Epithelial cell of proximal tubule (primary cell): ENCODE results near the gene ELFN1. TPM values are rescaled to one million over a fixed set of nuclear protein-coding genes. Genes with fewer than 3 reads are reported as not detected.

Source experiments
- DNase-seq: peaks from one replicate; pipeline ENCODE4 v3.0.0-alpha.2; 2011; ENCODE audit warnings: low read depth
- H3K4me3 ChIP-seq: 2 replicates; pipeline ENCODE4 v1.5.1; 2011; ENCODE audit warnings: low read depth, mild to moderate bottlenecking, low read length
- total RNA-seq: library from RNA; depleted of rRNA; stranded (reverse); fragments of >200 nt; gene quantifications from 2 replicates; pipeline ENCODE4 v1.2.3, GENCODE V29; 2015
- TF ChIP-seq, protein P1 (sequence below): conservative IDR thresholded peaks from 2 replicates; pipeline ENCODE4 v1.5.1; 2012; ENCODE audit warnings: low read depth, mild to moderate bottlenecking, low read length

ELFN1 gene
- total RNA-seq, 1 donor from 2014 or later, result 0.23 TPM

DNA sequence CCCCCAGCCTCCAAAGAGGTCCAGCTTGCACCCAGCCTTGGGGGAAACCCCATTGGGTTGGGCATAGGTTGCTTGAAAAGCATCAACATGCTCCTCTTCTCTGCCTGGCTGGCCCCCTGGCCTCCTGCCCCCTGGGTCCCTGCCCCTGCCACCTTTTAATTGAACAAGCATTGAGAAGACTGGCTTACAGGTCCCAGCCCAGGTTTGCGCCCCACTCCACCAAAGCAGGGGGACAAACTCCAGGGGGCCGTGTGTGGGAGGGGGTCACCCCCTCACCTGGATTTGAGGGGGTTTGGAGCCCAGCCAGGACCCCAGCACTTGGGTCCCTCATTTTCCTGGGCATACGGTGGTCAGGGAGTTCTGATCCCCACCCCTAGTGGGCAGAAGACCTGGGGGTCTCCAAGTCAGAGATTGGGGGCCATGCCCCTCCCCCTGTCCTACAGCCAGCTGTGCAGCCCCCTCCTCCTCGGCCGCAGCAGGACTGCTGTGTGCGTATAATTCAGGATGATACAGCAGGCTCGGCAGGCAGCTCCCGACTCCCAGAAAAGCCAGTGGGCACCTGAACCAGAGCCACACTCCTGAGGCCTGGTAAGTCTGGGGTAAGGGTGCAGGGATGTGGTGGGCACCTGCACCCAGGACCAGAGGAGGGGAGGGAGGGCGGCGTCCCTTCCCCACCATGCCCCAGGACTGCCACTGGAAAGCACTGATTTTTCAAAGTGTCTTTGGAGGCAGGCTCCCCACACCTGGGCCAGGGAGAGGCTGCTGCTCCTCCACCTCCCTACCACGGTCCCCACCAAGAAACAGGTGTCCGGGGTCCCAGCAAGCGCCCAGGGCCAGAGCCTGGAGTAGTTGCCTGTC is 1.7 kb downstream of the ELFN1 start:
- DNase-seq, result no peak
- no peak overlapping the region for H3K4me3 ChIP-seq
- TF ChIP-seq, protein P1, sequence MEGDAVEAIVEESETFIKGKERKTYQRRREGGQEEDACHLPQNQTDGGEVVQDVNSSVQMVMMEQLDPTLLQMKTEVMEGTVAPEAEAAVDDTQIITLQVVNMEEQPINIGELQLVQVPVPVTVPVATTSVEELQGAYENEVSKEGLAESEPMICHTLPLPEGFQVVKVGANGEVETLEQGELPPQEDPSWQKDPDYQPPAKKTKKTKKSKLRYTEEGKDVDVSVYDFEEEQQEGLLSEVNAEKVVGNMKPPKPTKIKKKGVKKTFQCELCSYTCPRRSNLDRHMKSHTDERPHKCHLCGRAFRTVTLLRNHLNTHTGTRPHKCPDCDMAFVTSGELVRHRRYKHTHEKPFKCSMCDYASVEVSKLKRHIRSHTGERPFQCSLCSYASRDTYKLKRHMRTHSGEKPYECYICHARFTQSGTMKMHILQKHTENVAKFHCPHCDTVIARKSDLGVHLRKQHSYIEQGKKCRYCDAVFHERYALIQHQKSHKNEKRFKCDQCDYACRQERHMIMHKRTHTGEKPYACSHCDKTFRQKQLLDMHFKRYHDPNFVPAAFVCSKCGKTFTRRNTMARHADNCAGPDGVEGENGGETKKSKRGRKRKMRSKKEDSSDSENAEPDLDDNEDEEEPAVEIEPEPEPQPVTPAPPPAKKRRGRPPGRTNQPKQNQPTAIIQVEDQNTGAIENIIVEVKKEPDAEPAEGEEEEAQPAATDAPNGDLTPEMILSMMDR, result no peak

DNA sequence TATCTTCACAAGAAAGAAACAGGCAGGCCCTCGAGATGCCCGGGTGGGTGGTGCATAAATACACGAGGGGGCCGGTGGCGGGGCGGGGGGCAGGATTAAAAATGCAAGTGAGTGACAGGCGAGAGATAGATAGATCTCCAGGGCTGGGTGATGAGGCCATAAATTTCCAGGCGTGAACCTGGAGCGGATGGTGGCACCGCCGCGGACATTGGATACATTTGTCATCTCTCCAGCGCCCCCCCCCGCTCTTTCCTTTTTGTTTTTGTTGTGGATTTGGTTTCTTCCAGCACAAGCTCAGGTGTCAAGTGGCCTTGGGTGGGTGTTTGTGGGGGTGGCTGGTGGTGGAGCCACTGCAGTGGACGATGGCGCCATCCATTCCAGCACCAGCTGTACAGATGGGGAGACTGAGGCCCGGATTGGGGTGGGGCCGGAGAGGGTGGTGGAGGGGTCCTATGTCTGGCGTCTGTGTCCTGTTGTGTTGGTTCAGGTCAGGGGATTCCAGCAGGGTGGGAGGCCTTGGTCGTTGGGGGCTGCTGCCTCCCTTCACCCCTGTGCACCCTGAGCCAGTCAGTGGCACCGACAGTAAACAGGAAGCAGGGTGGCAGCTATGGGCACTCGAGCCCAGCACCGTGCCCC is 2.9 kb downstream of the ELFN1 start:
- TF ChIP-seq, protein P1, result no peak
- H3K4me3 ChIP-seq, result no peak overlapping the region
- no peak for DNase-seq

DNA sequence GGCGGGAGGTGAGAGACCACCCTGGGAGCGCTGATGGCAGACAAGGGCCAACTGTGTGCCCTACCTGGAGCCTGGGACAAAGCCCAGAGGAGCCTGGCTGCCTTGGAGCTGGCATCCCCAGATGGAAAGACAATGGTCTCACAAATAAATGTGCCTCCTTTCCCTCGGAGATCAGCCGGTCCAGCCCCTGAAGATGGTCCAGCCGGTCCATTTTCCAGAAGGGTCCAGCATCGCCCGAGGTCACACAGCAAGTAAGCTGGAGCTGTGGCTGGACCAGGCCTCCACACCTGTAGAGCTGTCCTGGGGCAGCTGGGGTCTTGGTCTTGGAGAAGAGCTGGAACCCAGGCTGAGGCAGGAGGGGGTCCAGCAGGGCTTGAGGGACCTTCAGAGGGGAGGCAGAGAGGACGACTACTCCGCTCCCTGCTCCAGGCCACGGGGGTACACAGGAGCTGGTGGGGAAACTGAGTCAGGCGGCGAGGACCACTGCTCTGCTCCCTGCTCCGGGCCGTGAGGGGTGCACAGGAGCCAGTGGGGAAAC is 3.6 kb downstream of the ELFN1 start:
- TF ChIP-seq, protein P1, result no peak
- H3K4me3 ChIP-seq, result no peak overlapping the region
- no peak for DNase-seq

DNA sequence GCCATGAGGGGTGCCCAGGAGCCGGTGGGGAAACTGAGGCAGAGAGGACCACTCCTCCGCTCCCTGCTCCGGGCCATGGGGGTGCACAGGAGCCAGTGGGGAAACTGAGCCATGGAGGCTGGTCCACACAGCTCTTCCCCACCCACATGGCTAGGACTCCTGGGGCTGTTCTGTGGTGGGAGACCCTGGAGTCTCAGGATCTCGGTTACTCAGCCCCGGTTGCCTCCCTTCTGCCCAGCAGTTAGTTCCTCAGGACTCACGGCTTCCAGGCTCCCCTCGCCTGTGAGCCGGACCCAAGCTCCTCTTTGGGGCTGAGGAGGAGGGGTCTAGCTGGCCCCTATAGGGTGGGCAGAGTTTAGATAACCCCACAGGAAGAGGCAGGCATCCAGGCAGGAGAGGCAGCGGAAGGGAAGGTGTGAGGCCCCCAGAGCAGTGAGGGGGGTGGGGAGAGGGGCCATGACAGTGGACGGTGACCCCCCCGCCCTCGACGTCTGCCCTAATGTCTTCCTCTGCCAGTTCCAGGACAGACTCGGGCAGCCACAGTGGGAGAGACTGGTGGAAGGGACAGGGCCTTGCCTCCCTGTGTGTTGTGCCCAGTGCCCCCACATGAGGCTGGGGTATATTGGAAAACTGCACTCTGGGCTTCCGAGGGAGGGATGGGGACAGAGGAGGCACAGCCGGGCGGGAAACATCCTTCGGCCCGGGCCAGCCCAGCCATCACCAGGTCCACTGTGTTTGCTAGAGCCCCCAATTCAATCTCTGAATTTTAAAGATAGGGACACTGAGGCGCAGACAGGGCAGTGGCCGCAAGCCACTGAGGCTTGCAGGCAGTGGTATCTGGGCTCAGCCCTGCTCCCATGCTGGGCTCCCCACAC is 4.3 kb downstream of the ELFN1 start:
- TF ChIP-seq, protein P1, result no peak
- H3K4me3 ChIP-seq, result no peak overlapping the region
- DNase-seq, result no peak

DNA sequence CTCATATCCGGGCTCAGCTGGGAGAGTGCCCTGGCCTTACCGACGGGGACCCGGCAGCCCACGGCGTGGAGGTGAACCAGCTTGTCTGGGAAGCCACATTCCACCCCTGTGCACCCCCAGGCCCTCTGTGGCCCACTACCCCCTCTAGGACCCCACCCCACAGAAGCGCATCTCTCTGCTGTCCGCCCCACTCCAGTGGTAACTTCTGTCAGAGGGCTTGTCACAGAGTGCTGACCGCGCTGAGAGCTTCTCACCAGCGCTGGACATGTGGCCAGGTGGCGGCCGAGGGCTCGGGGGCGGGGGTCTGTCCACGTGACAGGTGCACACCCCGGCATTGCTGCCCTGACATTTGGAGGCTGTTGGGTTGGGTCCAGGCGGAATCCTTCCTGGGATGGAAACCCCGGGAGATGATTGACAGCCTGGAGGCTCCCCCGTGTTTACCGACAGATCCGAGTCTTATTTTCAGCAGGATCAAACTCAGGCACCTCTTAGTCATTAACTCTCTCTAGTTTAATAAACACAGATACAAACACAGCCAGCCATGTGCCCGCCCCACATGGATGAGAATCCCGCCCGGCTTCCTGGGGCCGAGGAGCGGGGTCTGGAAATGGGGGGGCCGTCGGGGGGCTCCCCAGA is 5.1 kb downstream of the ELFN1 start:
- DNase-seq, result no peak
- no peak overlapping the region for H3K4me3 ChIP-seq
- TF ChIP-seq, protein P1, result no peak
